Stomach smooth muscle (tissue), 2 donors: ENCODE results near the gene PTX3.
A peak's percentile ranks its signal among the peaks of the same experiment; 100 is the strongest.

Source experiments
- H3K27ac ChIP-seq: one replicate; pipeline ENCODE4 v1.7.0; 2013; ENCODE audit warnings: mild to moderate bottlenecking, low read length, inconsistent platforms
- H3K27me3 ChIP-seq, 2 donors: one replicate each; pipeline ENCODE4 v1.7.0; 2013; ENCODE audit warnings: low read length in 2 of 2; ENCODE audit not compliant: insufficient read depth in 2 of 2, control insufficient read depth in 1 of 2
- H3K36me3 ChIP-seq, 2 donors: one replicate each; pipeline ENCODE4 v1.7.0; 2013; ENCODE audit warnings: low read length in 2 of 2; ENCODE audit not compliant: control insufficient read depth in 2 of 2, insufficient read depth in 2 of 2
- H3K4me1 ChIP-seq: one replicate; pipeline ENCODE4 v1.7.0; 2013; ENCODE audit warnings: low read length; ENCODE audit not compliant: control insufficient read depth, insufficient read depth
- H3K4me3 ChIP-seq, 2 donors: one replicate each; pipeline ENCODE4 v1.7.0; 2013; ENCODE audit warnings: low read length in 2 of 2
- H3K9ac ChIP-seq, 2 donors: one replicate each; pipeline ENCODE4 v1.7.0; 2013; ENCODE audit warnings: low read length in 2 of 2, mild to moderate bottlenecking in 1 of 2
- H3K9me3 ChIP-seq, 2 donors: one replicate each; pipeline ENCODE4 v1.7.0; 2013; ENCODE audit warnings: low read length in 2 of 2; ENCODE audit not compliant: control insufficient read depth in 2 of 2
- donor health status: healthy.
- donor health status: Pancreatic carcinoma.

The PTX3 gene

GRCh38 chr3:157423337-157423736 lies 13.3 kb upstream of the PTX3 start:
- H3K9me3 ChIP-seq, result no peaks in the 10 kb centered on the region
- H3K4me1 ChIP-seq, result no peaks in the 10 kb centered on the region
- H3K36me3 ChIP-seq, result no peaks in the 10 kb centered on the region
- no peaks in the 10 kb centered on the region for H3K27me3 ChIP-seq
- no peak overlapping the region for H3K9ac ChIP-seq
- no peak overlapping the region for H3K4me3 ChIP-seq
- no peak overlapping the region for H3K27ac ChIP-seq

DNA sequence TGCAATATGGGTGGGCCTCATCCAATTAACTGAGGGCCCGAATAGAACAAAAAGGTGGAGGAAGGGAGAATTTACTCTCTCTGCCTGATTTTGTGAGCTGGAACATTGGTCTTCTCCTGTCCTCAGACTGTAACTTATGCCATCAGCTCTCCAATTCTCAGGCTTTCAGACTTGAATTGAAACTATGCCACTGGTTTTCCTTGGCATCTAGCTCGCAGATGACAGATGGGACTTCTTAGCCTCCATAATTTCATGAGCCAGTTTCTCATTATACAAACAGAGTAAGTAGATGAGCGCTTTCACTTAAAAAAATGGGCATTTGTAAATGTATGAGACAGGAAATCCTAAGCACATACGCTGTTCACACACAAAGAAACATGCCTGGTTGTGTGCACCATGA lies 8.7 kb upstream of the PTX3 start:
- no peaks in the 10 kb centered on the region for H3K4me1 ChIP-seq
- no peak overlapping the region for H3K9ac ChIP-seq
- H3K9me3 ChIP-seq, result no peaks in the 10 kb centered on the region
- no peaks in the 10 kb centered on the region for H3K36me3 ChIP-seq
- no peak overlapping the region for H3K27ac ChIP-seq
- no peak overlapping the region for H3K4me3 ChIP-seq
- no peaks in the 10 kb centered on the region for H3K27me3 ChIP-seq

GRCh38 chr3:157428853-157429252 lies 7.8 kb upstream of the PTX3 start:
- no peak overlapping the region for H3K4me3 ChIP-seq
- H3K27me3 ChIP-seq, result no peaks in the 10 kb centered on the region
- H3K9ac ChIP-seq, result no peak overlapping the region
- no peaks in the 10 kb centered on the region for H3K9me3 ChIP-seq
- no peaks in the 10 kb centered on the region for H3K4me1 ChIP-seq
- H3K36me3 ChIP-seq, result no peaks in the 10 kb centered on the region
- H3K27ac ChIP-seq, result no peak overlapping the region

DNA sequence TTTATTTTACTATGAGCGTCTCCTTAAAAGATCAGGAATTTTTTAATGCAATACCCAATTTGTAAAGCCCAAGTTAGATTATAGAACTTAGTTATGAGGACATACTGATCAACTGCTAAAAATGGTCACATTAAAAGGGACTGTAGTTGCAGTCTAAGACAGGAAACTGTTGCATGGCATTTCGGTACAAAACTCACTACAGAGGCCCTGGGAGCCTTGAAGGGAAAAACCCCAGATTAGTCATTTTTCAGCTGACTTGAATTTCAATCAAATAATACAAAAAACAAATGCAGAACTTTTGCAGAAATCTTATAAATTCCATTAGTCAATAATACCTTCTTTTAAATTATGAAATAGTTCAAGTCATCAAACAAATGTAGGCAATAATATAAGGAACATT lies 6.9 kb upstream of the PTX3 start:
- H3K4me3 ChIP-seq, result no peak overlapping the region
- H3K27ac ChIP-seq, result no peak overlapping the region
- H3K9ac ChIP-seq, result no peak overlapping the region

DNA sequence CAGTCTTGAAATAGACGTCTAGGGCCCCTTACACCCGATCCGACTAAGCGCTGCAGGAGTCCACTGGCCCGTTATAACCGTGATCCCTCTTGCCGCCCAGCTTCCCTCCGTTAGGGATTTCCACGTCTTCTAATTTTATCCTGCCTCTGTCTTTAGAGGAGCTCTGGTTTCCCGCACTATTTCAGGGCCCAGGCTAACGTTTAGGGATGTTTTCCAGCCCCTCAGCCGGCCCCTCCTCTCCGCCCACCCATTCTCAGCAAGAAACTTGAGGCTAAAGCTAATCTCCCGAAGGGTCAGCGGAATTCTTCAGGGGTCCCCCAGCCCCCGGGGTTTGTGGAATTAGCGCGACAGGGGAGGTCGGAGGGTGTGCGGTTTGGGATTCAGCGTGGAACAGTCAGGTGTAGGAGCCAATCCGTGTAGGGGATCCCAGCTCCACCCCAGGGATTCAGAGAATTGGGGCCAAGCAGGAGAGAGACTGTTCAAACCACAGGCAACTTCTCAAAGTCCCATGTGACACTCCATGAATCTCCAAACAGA lies 1.6 kb downstream of the PTX3 start:
- Histone ChIP-seq H3K36me3 (peaks cover 0 to 5% of the 10 kb centered on the region in 2 donors), H3K27me3 (no peaks in the 10 kb centered on the region), H3K9me3 (no peaks in the 10 kb centered on the region), H3K9ac (peak overlapping the region; percentile 77 to 84), H3K27ac (peak overlapping the region; percentile 92), H3K4me1 (peaks cover 22% of the 10 kb centered on the region), H3K4me3 (peak overlapping the region; percentile 73 to 84)

More for the DNA sequence above, 6.9 kb upstream of the PTX3 start:
- no peaks in the 10 kb centered on the region for H3K27me3 ChIP-seq
- no peaks in the 10 kb centered on the region for H3K4me1 ChIP-seq
- H3K9me3 ChIP-seq, result no peaks in the 10 kb centered on the region
- no peaks in the 10 kb centered on the region for H3K36me3 ChIP-seq

- Histone ChIP-seq H3K4me3 (no peak overlapping the region), H3K36me3 (peaks cover 0 to 5% of the 10 kb centered on the region in 2 donors), H3K27ac (no peak overlapping the region), H3K4me1 (peaks cover 22% of the 10 kb centered on the region), H3K9ac (no peak overlapping the region), H3K27me3 (no peaks in the 10 kb centered on the region), H3K9me3 (no peaks in the 10 kb centered on the region)
Observed at GRCh38 chr3:157441102-157441624, 4.5 kb downstream of the PTX3 start.

- no peak overlapping the region for H3K9ac ChIP-seq
- peaks cover 0 to 5% of the 10 kb centered on the region in 2 donors for H3K36me3 ChIP-seq
- H3K4me3 ChIP-seq, result no peak overlapping the region
- no peaks in the 10 kb centered on the region for H3K27me3 ChIP-seq
- H3K27ac ChIP-seq, result no peak overlapping the region
- H3K4me1 ChIP-seq, result peaks cover 14% of the 10 kb centered on the region
- no peaks in the 10 kb centered on the region for H3K9me3 ChIP-seq
Observed at GRCh38 chr3:157442729-157443128, 6.1 kb downstream of the PTX3 start.

- Histone ChIP-seq H3K4me3 (no peak overlapping the region), H3K9me3 (no peaks in the 10 kb centered on the region), H3K9ac (no peak overlapping the region), H3K27me3 (no peaks in the 10 kb centered on the region), H3K36me3 (peaks cover 0 to 5% of the 10 kb centered on the region in 2 donors), H3K4me1 (peaks cover 4% of the 10 kb centered on the region), H3K27ac (no peak overlapping the region)
Observed at GRCh38 chr3:157443905-157444796, 7.5 kb downstream of the PTX3 start.

DNA sequence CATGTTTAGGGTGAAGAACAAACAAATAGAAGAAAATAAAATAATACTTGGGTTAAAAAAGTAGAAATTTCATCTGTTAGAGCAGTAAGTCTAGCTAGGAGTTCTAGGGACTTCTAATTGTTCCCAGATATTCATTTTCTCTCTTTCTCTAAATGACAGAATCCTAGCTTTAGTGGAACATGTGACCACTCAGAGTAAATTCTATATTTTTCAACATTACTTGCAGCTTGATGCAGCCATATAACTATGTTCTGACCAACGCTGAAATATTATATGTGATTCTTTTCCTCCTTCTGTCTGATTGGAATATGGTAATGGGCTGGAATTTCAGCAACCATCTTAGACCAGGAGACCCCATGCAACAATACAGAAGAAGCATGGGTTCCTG lies 8.1 kb downstream of the PTX3 start:
- Histone ChIP-seq H3K4me3 (no peak overlapping the region), H3K27ac (no peak overlapping the region), H3K36me3 (peaks cover 0 to 5% of the 10 kb centered on the region in 2 donors), H3K9ac (no peak overlapping the region), H3K4me1 (no peaks in the 10 kb centered on the region), H3K9me3 (no peaks in the 10 kb centered on the region), H3K27me3 (no peaks in the 10 kb centered on the region)

DNA sequence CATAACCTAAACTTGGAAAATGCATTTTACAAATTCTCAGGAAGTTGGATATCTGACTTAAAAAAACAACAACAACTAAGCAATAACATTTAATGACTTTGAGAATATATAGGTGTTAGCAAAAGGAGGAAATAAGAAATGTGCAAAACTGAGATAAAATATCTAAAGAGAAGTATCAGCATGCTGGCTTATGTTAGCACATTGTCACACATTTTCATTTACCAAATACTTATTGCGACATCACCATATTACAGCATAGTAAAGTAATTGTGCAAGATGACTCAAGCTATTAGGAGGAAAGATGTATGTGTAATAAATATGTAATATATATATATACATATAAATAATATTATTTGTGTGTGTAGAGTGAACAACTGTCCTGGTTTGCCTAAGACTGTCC lies 9.2 kb downstream of the PTX3 start:
- Histone ChIP-seq H3K36me3 (peaks cover 0 to 5% of the 10 kb centered on the region in 2 donors), H3K4me1 (no peaks in the 10 kb centered on the region), H3K4me3 (no peak overlapping the region), H3K27ac (no peak overlapping the region), H3K9me3 (no peaks in the 10 kb centered on the region), H3K27me3 (no peaks in the 10 kb centered on the region), H3K9ac (no peak overlapping the region)
